Left lobe of liver (tissue), 2 donors: ENCODE measurements around the gene SPATA31D4. TPM values are rescaled to one million over a fixed set of nuclear protein-coding genes. Genes with fewer than 3 reads are reported as not detected.
A peak's percentile ranks its signal among the peaks of the same experiment; 100 is the strongest.
"Not testable (repeated sequence)": the region's sequence is repeated elsewhere in the genome, so short reads cannot be mapped to it uniquely, and the experiment has no call there.

Source experiments
- ATAC-seq: fragments of 200-7000 bp; cut with Tn5 transposase; one replicate; pipeline ENCODE4 v1.9.1; 2020; ENCODE audit warnings: mild to moderate bottlenecking, moderate library complexity
- DNase-seq: peaks from one replicate; pipeline ENCODE4 v3.0.0-alpha.2; 2020; ENCODE audit warnings: low spot score
- total RNA-seq: library from RNA; stranded (reverse); gene quantifications from one replicate; pipeline ENCODE4 v1.2.1, GENCODE V29; 2021
- donor health status: DM: no; HTN: no; CAD: no; lungs with moderate emphysema.
- donor health status: DM: no; HTN: yes; CAD: no.

Gene SPATA31D4
- total RNA-seq, result not detected

- not testable (repeated sequence) for DNase-seq, ATAC-seq
These were observed at the start of gene SPATA31D4 for GRCh38 chr9:81928305-81928704. TSS of gene SPATA31D4 (plus strand) at chr9:81928428. CDS start at chr9:81928514, 86 bp downstream.

- DNase-seq, result no peak
These were observed 49.7 kb upstream of the SPATA31D4 start for GRCh38 chr9:81878530-81878929.

GRCh38 chr9:81879501-81879916 lies 48.7 kb upstream of the SPATA31D4 start:
- ATAC-seq, result no peak
- DNase-seq, result no peak

More at GRCh38 chr9:81878530-81878929, 49.7 kb upstream of the SPATA31D4 start:
- no peak for ATAC-seq

GRCh38 chr9:81885602-81886001 lies 42.6 kb upstream of the SPATA31D4 start:
- no peak for ATAC-seq

GRCh38 chr9:81886665-81887064 lies 41.6 kb upstream of the SPATA31D4 start:
- ATAC-seq, result no peak
- no peak for DNase-seq

More at GRCh38 chr9:81885602-81886001, 42.6 kb upstream of the SPATA31D4 start:
- DNase-seq, result no peak

- no peak for ATAC-seq
- no peak for DNase-seq
These were observed 38.1 kb upstream of the SPATA31D4 start for GRCh38 chr9:81890104-81890503.

- DNase-seq (no peak), ATAC-seq (no peak)
These were observed 35.8 kb upstream of the SPATA31D4 start for GRCh38 chr9:81892440-81892839.

GRCh38 chr9:81893929-81894328 lies 34.3 kb upstream of the SPATA31D4 start:
- no peak for ATAC-seq
- DNase-seq, result no peak

GRCh38 chr9:81894891-81895290 lies 33.3 kb upstream of the SPATA31D4 start:
- no peak for ATAC-seq
- no peak for DNase-seq

GRCh38 chr9:81896070-81896469 lies 32.2 kb upstream of the SPATA31D4 start:
- DNase-seq (no peak), ATAC-seq (no peak)

GRCh38 chr9:81898851-81899250 lies 29.4 kb upstream of the SPATA31D4 start:
- ATAC-seq, result no peak
- no peak for DNase-seq

GRCh38 chr9:81902196-81902595 lies 26.0 kb upstream of the SPATA31D4 start:
- DNase-seq, result no peak
- no peak for ATAC-seq

- DNase-seq (no peak), ATAC-seq (no peak)
These were observed 25.6 kb upstream of the SPATA31D4 start for GRCh38 chr9:81902626-81903025.

GRCh38 chr9:81906671-81907070 lies 21.6 kb upstream of the SPATA31D4 start:
- ATAC-seq (no peak), DNase-seq (no peak)

GRCh38 chr9:81912135-81912534 lies 16.1 kb upstream of the SPATA31D4 start:
- DNase-seq, result no peak
- peak; percentile 37 for ATAC-seq

- no peak for ATAC-seq
- DNase-seq, result no peak
These were observed 12.3 kb upstream of the SPATA31D4 start for GRCh38 chr9:81915801-81916505.

GRCh38 chr9:81918507-81918906 lies 9.7 kb upstream of the SPATA31D4 start:
- not testable (repeated sequence) for DNase-seq, ATAC-seq

- not testable (repeated sequence) for DNase-seq, ATAC-seq
These were observed 1.9 kb downstream of the SPATA31D4 start for GRCh38 chr9:81930147-81930546.

- ATAC-seq, result not testable (repeated sequence)
These were observed 5.3 kb downstream of the SPATA31D4 start for GRCh38 chr9:81933547-81933946.

GRCh38 chr9:81943393-81943792 lies 15.2 kb downstream of the SPATA31D4 start, which contains the start of gene SPATA31D3:
TSS of gene SPATA31D3 (plus strand) at chr9:81943500. CDS start at chr9:81943586, 86 bp downstream.
- not testable (repeated sequence) for DNase-seq, ATAC-seq

More at GRCh38 chr9:81933547-81933946, 5.3 kb downstream of the SPATA31D4 start:
- DNase-seq, result not testable (repeated sequence)

- DNase-seq, ATAC-seq: not testable (repeated sequence)
These were observed 20.4 kb downstream of the SPATA31D4 start for GRCh38 chr9:81948650-81949049.

- DNase-seq, result no peak
- ATAC-seq, result no peak
These were observed 24.9 kb downstream of the SPATA31D4 start for GRCh38 chr9:81953096-81953495.
